HG03442 (cell line): ENCODE results near the gene CARS1.

Experiments
- ATAC-seq: cut with Tn5 transposase; IDR thresholded peaks from one replicate; pipeline ENCODE4 v1.9.1; 2021; ENCODE audit warnings: mild to moderate bottlenecking, moderate library complexity; ENCODE audit not compliant: unreplicated experiment

Gene CARS1

GRCh38 chr11:3010521-3011275, 46.5 kb downstream of the CARS1 start:
- no peak for ATAC-seq

GRCh38 chr11:3010004-3010403, 47.2 kb downstream of the CARS1 start:
- no peak for ATAC-seq

GRCh38 chr11:3009481-3009880, 47.7 kb downstream of the CARS1 start:
- ATAC-seq, result no peak

GRCh38 chr11:3008746-3009336, 48.4 kb downstream of the CARS1 start:
- ATAC-seq, result no peak

GRCh38 chr11:3007404-3008010, 49.7 kb downstream of the CARS1 start:
- no peak for ATAC-seq

GRCh38 chr11:3006505-3007260, 50.5 kb downstream of the CARS1 start:
- ATAC-seq, result no peak

- no peak for ATAC-seq
These were observed 52.7 kb downstream of the CARS1 start for GRCh38 chr11:3004481-3004880.

- ATAC-seq, result no peak
These were observed 53.6 kb downstream of the CARS1 start for GRCh38 chr11:3003396-3004231.

- ATAC-seq, result no peak
These were observed 54.4 kb downstream of the CARS1 start for GRCh38 chr11:3002871-3003270.

- ATAC-seq, result no peak
These were observed 54.8 kb downstream of the CARS1 start for GRCh38 chr11:3002351-3002861.

GRCh38 chr11:3001496-3001895, 55.7 kb downstream of the CARS1 start:
- ATAC-seq, result no peak

GRCh38 chr11:3000032-3000961, 56.9 kb downstream of the CARS1 start:
- no peak for ATAC-seq

GRCh38 chr11:2999464-2999998, 57.7 kb downstream of the CARS1 start:
- no peak for ATAC-seq

GRCh38 chr11:2998073-2998850, 59.0 kb downstream of the CARS1 start:
- no peak for ATAC-seq

GRCh38 chr11:2997406-2997805, 59.8 kb downstream of the CARS1 start:
- ATAC-seq, result no peak

- no peak for ATAC-seq
These were observed 60.2 kb downstream of the CARS1 start for GRCh38 chr11:2996976-2997375.

GRCh38 chr11:2995893-2996554, 61.2 kb downstream of the CARS1 start:
- no peak for ATAC-seq

GRCh38 chr11:2995031-2995561, 62.1 kb downstream of the CARS1 start:
- no peak for ATAC-seq
